T-helper 2 cell treated with Interferon-gamma antibody and Interleukin-4, amounts not matched to agents 5 μg/mL and 100 μg/mL, for 36 hours (primary cell): ENCODE measurements around the gene OR10H1.
"Not testable (repeated sequence)": the region's sequence is repeated elsewhere in the genome, so short reads cannot be mapped to it uniquely, and the experiment has no call there.

Experiments
- DNase-seq: peaks from one replicate; pipeline ENCODE4 v3.0.0; 2021; ENCODE audit warnings: low spot score
- H3K27ac Mint-ChIP-seq: one replicate; pipeline ENCODE4 v1.8.0; 2021; ENCODE audit warnings: mild to moderate bottlenecking, mixed read lengths
- H3K27me3 Mint-ChIP-seq: one replicate; pipeline ENCODE4 v1.8.0; 2021; ENCODE audit warnings: low read depth, mixed read lengths
- H3K36me3 Mint-ChIP-seq: one replicate; pipeline ENCODE4 v1.8.0; 2021; ENCODE audit warnings: low read depth, mixed read lengths
- H3K4me1 Mint-ChIP-seq: one replicate; pipeline ENCODE4 v1.8.0; 2021; ENCODE audit warnings: low read depth, mixed read lengths
- H3K4me3 Mint-ChIP-seq: one replicate; pipeline ENCODE4 v1.8.0; 2022; ENCODE audit warnings: mild to moderate bottlenecking, moderate library complexity, mixed read lengths
- H3K9me3 Mint-ChIP-seq: one replicate; pipeline ENCODE4 v1.8.0; 2021; ENCODE audit warnings: mixed read lengths

Gene OR10H1

GRCh38 chr19:15811476-15811875 lies 4.0 kb downstream of the OR10H1 start:
- Mint-ChIP-seq H3K27ac (no peak overlapping the region), H3K4me3 (no peak overlapping the region)

GRCh38 chr19:15810335-15810734 lies 5.1 kb downstream of the OR10H1 start:
- Mint-ChIP-seq H3K4me3 (no peak overlapping the region), H3K4me1 (peaks cover 16% of the 10 kb centered on the region), H3K36me3 (no peaks in the 10 kb centered on the region), H3K9me3 (no peaks in the 10 kb centered on the region), H3K27me3 (peaks cover 39% of the 10 kb centered on the region), H3K27ac (no peak overlapping the region)
- no peak for DNase-seq

More at GRCh38 chr19:15811476-15811875, 4.0 kb downstream of the OR10H1 start:
- Mint-ChIP-seq H3K36me3 (no peaks in the 10 kb centered on the region), H3K9me3 (no peaks in the 10 kb centered on the region), H3K27me3 (peaks cover 41% of the 10 kb centered on the region), H3K4me1 (peaks cover 16% of the 10 kb centered on the region)
- no peak for DNase-seq

GRCh38 chr19:15794279-15794678 lies 21.2 kb downstream of the OR10H1 start:
- not testable (repeated sequence) for H3K27ac Mint-ChIP-seq, H3K36me3 Mint-ChIP-seq, H3K27me3 Mint-ChIP-seq, H3K4me3 Mint-ChIP-seq, H3K9me3 Mint-ChIP-seq, H3K4me1 Mint-ChIP-seq, DNase-seq

GRCh38 chr19:15790096-15790495 lies 25.4 kb downstream of the OR10H1 start:
- Mint-ChIP-seq H3K27me3 (no peaks in the 10 kb centered on the region), H3K9me3 (no peaks in the 10 kb centered on the region), H3K4me1 (no peaks in the 10 kb centered on the region), H3K27ac (no peak overlapping the region), H3K36me3 (no peaks in the 10 kb centered on the region), H3K4me3 (no peak overlapping the region)
- DNase-seq: no peak

- no peaks in the 10 kb centered on the region for H3K9me3 Mint-ChIP-seq
- H3K27ac Mint-ChIP-seq: no peak overlapping the region
- no peaks in the 10 kb centered on the region for H3K27me3 Mint-ChIP-seq
- H3K4me1 Mint-ChIP-seq: no peaks in the 10 kb centered on the region
- H3K36me3 Mint-ChIP-seq: no peaks in the 10 kb centered on the region
- DNase-seq: no peak
- H3K4me3 Mint-ChIP-seq: no peak overlapping the region
Measured at GRCh38 chr19:15788594-15789270, 26.7 kb downstream of the OR10H1 start.

- H3K36me3 Mint-ChIP-seq: no peaks in the 10 kb centered on the region
- H3K27me3 Mint-ChIP-seq: peaks cover 1% of the 10 kb centered on the region
- H3K27ac Mint-ChIP-seq: no peak within 1 kb of the TSS
Measured at GRCh38 chr19:15787611-15788155, 27.8 kb downstream of the OR10H1 start, which contains the start of gene OR10H5. Gene OR10H5 (plus strand): TSS chr19:15787661. CDS start chr19:15794049, 6,388 bp downstream.

GRCh38 chr19:15782896-15783295 lies 32.6 kb downstream of the OR10H1 start:
- H3K27ac Mint-ChIP-seq, H3K4me1 Mint-ChIP-seq, H3K9me3 Mint-ChIP-seq, H3K27me3 Mint-ChIP-seq, H3K4me3 Mint-ChIP-seq, H3K36me3 Mint-ChIP-seq, DNase-seq: not testable (repeated sequence)

More at GRCh38 chr19:15787611-15788155, 27.8 kb downstream of the OR10H1 start, which contains the start of gene OR10H5:
- Mint-ChIP-seq H3K9me3 (no peaks in the 10 kb centered on the region), H3K4me3 (no peak within 1 kb of the TSS), H3K4me1 (no peaks in the 10 kb centered on the region)
- DNase-seq: no peak

GRCh38 chr19:15782211-15782610 lies 33.3 kb downstream of the OR10H1 start:
- Mint-ChIP-seq H3K27ac (no peak overlapping the region), H3K36me3 (no peaks in the 10 kb centered on the region), H3K4me3 (no peak overlapping the region), H3K4me1 (no peaks in the 10 kb centered on the region), H3K9me3 (no peaks in the 10 kb centered on the region), H3K27me3 (peaks cover 2% of the 10 kb centered on the region)
- no peak for DNase-seq

GRCh38 chr19:15781661-15782060 lies 33.8 kb downstream of the OR10H1 start:
- Mint-ChIP-seq H3K36me3 (no peaks in the 10 kb centered on the region), H3K27me3 (peaks cover 2% of the 10 kb centered on the region), H3K27ac (no peak overlapping the region), H3K4me1 (no peaks in the 10 kb centered on the region), H3K4me3 (no peak overlapping the region), H3K9me3 (no peaks in the 10 kb centered on the region)
- DNase-seq: no peak

GRCh38 chr19:15780610-15781418 lies 34.6 kb downstream of the OR10H1 start:
- no peaks in the 10 kb centered on the region for H3K36me3 Mint-ChIP-seq
- H3K4me3 Mint-ChIP-seq: no peak overlapping the region
- H3K27me3 Mint-ChIP-seq: peaks cover 2% of the 10 kb centered on the region
- H3K4me1 Mint-ChIP-seq: no peaks in the 10 kb centered on the region
- H3K27ac Mint-ChIP-seq: no peak overlapping the region
- DNase-seq: no peak
- H3K9me3 Mint-ChIP-seq: no peaks in the 10 kb centered on the region

GRCh38 chr19:15779756-15780476 lies 35.5 kb downstream of the OR10H1 start:
- Mint-ChIP-seq H3K36me3 (no peaks in the 10 kb centered on the region), H3K4me3 (no peak overlapping the region), H3K27ac (no peak overlapping the region), H3K4me1 (no peaks in the 10 kb centered on the region), H3K9me3 (no peaks in the 10 kb centered on the region), H3K27me3 (peaks cover 2% of the 10 kb centered on the region)
- DNase-seq: no peak

GRCh38 chr19:15776991-15777970 lies 38.2 kb downstream of the OR10H1 start:
- H3K4me1 Mint-ChIP-seq: no peaks in the 10 kb centered on the region
- H3K4me3 Mint-ChIP-seq: no peak overlapping the region
- H3K27ac Mint-ChIP-seq: no peak overlapping the region

GRCh38 chr19:15776264-15776663 lies 39.2 kb downstream of the OR10H1 start:
- H3K27ac Mint-ChIP-seq: no peak overlapping the region
- no peak overlapping the region for H3K4me3 Mint-ChIP-seq
- H3K36me3 Mint-ChIP-seq: no peaks in the 10 kb centered on the region
- no peaks in the 10 kb centered on the region for H3K27me3 Mint-ChIP-seq
- no peaks in the 10 kb centered on the region for H3K9me3 Mint-ChIP-seq
- H3K4me1 Mint-ChIP-seq: no peaks in the 10 kb centered on the region
- DNase-seq: no peak

More at GRCh38 chr19:15776991-15777970, 38.2 kb downstream of the OR10H1 start:
- no peaks in the 10 kb centered on the region for H3K9me3 Mint-ChIP-seq
- H3K36me3 Mint-ChIP-seq: no peaks in the 10 kb centered on the region
- H3K27me3 Mint-ChIP-seq: no peaks in the 10 kb centered on the region
- no peak for DNase-seq
